Measurements from ENCODE around the gene C20orf96.

- TF ChIP-seq, protein P1, sequence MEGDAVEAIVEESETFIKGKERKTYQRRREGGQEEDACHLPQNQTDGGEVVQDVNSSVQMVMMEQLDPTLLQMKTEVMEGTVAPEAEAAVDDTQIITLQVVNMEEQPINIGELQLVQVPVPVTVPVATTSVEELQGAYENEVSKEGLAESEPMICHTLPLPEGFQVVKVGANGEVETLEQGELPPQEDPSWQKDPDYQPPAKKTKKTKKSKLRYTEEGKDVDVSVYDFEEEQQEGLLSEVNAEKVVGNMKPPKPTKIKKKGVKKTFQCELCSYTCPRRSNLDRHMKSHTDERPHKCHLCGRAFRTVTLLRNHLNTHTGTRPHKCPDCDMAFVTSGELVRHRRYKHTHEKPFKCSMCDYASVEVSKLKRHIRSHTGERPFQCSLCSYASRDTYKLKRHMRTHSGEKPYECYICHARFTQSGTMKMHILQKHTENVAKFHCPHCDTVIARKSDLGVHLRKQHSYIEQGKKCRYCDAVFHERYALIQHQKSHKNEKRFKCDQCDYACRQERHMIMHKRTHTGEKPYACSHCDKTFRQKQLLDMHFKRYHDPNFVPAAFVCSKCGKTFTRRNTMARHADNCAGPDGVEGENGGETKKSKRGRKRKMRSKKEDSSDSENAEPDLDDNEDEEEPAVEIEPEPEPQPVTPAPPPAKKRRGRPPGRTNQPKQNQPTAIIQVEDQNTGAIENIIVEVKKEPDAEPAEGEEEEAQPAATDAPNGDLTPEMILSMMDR (conservative IDR thresholded peaks at IDR 0.05) = peak; percentile 20; the same call in 1 of the 2 replicates
- TF ChIP-seq ZFX (IDR thresholded peaks at IDR 0.05) = no peak
These were observed at the start of gene C20orf96 for GRCh38 chr20:290084-290831.

All from C4-2B (cell line).